Fibroblast of skin of abdomen (primary cell): ENCODE measurements around the gene HAT1.

Source experiments
- DNase-seq: peaks from one replicate; pipeline ENCODE4 v3.0.0-alpha.2; 2013

The HAT1 gene

GRCh38 chr2:171919453-171919852 lies 2.8 kb upstream of the HAT1 start:
- no peak for DNase-seq

GRCh38 chr2:171921970-171922229 lies 361 bp upstream of the HAT1 start:
- no peak for DNase-seq

GRCh38 chr2:171923206-171923605 lies 945 bp downstream of the HAT1 start:
- peak; percentile 49 for DNase-seq

- no peak for DNase-seq
These were observed 2.1 kb downstream of the HAT1 start for GRCh38 chr2:171924170-171924942.

- DNase-seq = no peak
These were observed 8.1 kb downstream of the HAT1 start for GRCh38 chr2:171930385-171930784.

GRCh38 chr2:171939058-171939742 lies 16.9 kb downstream of the HAT1 start:
- DNase-seq = no peak

- DNase-seq = no peak
These were observed 17.4 kb downstream of the HAT1 start for GRCh38 chr2:171939743-171940071.

GRCh38 chr2:171941316-171941699 lies 19.0 kb downstream of the HAT1 start:
- DNase-seq = no peak

GRCh38 chr2:171943869-171944268 lies 21.6 kb downstream of the HAT1 start:
- no peak for DNase-seq

- DNase-seq = no peak
These were observed 30.0 kb downstream of the HAT1 start for GRCh38 chr2:171952276-171952675.

GRCh38 chr2:171952748-171953147 lies 30.5 kb downstream of the HAT1 start:
- no peak for DNase-seq

- DNase-seq = no peak
These were observed 34.0 kb downstream of the HAT1 start for GRCh38 chr2:171956135-171956825.

- no peak for DNase-seq
These were observed 34.8 kb downstream of the HAT1 start for GRCh38 chr2:171957061-171957460.

GRCh38 chr2:171958475-171958874 lies 36.2 kb downstream of the HAT1 start:
- DNase-seq = peak; percentile 69

GRCh38 chr2:171959998-171960397 lies 37.7 kb downstream of the HAT1 start:
- no peak for DNase-seq

- no peak for DNase-seq
These were observed 38.3 kb downstream of the HAT1 start for GRCh38 chr2:171960570-171960969.

- no peak for DNase-seq
These were observed 40.9 kb downstream of the HAT1 start for GRCh38 chr2:171963198-171963597.

GRCh38 chr2:171964308-171964707 lies 42.0 kb downstream of the HAT1 start:
- no peak for DNase-seq

GRCh38 chr2:171965238-171965637 lies 43.0 kb downstream of the HAT1 start:
- DNase-seq = no peak

GRCh38 chr2:171965661-171966060 lies 43.4 kb downstream of the HAT1 start:
- no peak for DNase-seq

- no peak for DNase-seq
These were observed 44.0 kb downstream of the HAT1 start for GRCh38 chr2:171966235-171966634.

GRCh38 chr2:171966688-171967087 lies 44.4 kb downstream of the HAT1 start:
- DNase-seq = no peak

GRCh38 chr2:171968509-171968908 lies 46.2 kb downstream of the HAT1 start:
- DNase-seq = no peak

GRCh38 chr2:171972329-171972982 lies 50.2 kb downstream of the HAT1 start:
- no peak for DNase-seq
